K562 (cell line): ENCODE data around the gene CIB1.

Source experiments
- BCL6 ChIP-seq: fragments of 250-450 bp; sonication (Bioruptor Pico); IDR thresholded peaks from 2 replicates; pipeline ENCODE4 v1.4.0; 2020
- CC2D1A ChIP-seq: fragments of 450-650 bp; IDR thresholded peaks from 2 replicates; pipeline ENCODE4 v1.6.1; 2017; ENCODE audit warnings: mild to moderate bottlenecking
- CEBPB ChIP-seq: fragments of 450-650 bp; IDR thresholded peaks from 2 replicates; pipeline ENCODE4 v1.6.1; 2016; ENCODE audit warnings: missing genetic modification characterization, missing compliant biosample characterization
- KDM5B ChIP-seq: fragments of 200-600 bp; sonication (generic); IDR thresholded peaks from 2 replicates; pipeline ENCODE4 v1.6.1; 2012; ENCODE audit warnings: low read depth, mild to moderate bottlenecking, moderate library complexity, low read length, control low read depth, inconsistent platforms; ENCODE audit not compliant: insufficient replicate concordance
- PRDM10 ChIP-seq: fragments of 450-650 bp; IDR thresholded peaks from 2 replicates; pipeline ENCODE4 v1.6.1; 2018; ENCODE audit not compliant: partially characterized antibody
- STAT6 ChIP-seq: sonication (generic); formaldehyde crosslinking; IDR thresholded peaks from 2 replicates; pipeline ENCODE4 v1.8.1; 2023; ENCODE audit warnings: mild to moderate bottlenecking, missing genetic modification reagents
- TCF7L2 ChIP-seq: fragments of 150-350 bp; IDR thresholded peaks from 2 replicates; pipeline ENCODE4 v1.6.1; 2016; ENCODE audit warnings: low read depth, mild to moderate bottlenecking, low read length, moderate library complexity
- TF ChIP-seq, protein P1 (sequence below): fragments of 200-800 bp; sonication (Bioruptor generic); IDR thresholded peaks from 2 replicates; pipeline ENCODE4 v1.6.1; 2017; ENCODE audit warnings: missing genetic modification characterization, missing compliant biosample characterization

GRCh38 chr15:90249203-90249863 lies 15.6 kb upstream of the CIB1 start, which contains the start of gene TTLL13:
- no peak for TF ChIP-seq STAT6 (CRISPR knock-in tag)
- peak; percentile 56 for TF ChIP-seq KDM5B
- peak; percentile 93 for TF ChIP-seq PRDM10
- TF ChIP-seq TCF7L2: no peak
- TF ChIP-seq CEBPB (tag): no peak
- TF ChIP-seq, protein P1, sequence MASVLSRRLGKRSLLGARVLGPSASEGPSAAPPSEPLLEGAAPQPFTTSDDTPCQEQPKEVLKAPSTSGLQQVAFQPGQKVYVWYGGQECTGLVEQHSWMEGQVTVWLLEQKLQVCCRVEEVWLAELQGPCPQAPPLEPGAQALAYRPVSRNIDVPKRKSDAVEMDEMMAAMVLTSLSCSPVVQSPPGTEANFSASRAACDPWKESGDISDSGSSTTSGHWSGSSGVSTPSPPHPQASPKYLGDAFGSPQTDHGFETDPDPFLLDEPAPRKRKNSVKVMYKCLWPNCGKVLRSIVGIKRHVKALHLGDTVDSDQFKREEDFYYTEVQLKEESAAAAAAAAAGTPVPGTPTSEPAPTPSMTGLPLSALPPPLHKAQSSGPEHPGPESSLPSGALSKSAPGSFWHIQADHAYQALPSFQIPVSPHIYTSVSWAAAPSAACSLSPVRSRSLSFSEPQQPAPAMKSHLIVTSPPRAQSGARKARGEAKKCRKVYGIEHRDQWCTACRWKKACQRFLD: no peak; the same call in 1 of the 2 replicates
- no peak for TF ChIP-seq CC2D1A
- TF ChIP-seq BCL6: no peak
